SJCRH30 (cell line): Measurements from ENCODE around the gene MYL5. TPM values are rescaled to one million over a fixed set of nuclear protein-coding genes. Genes with fewer than 3 reads are reported as not detected.
"Not testable (repeated sequence)": the region's sequence is repeated elsewhere in the genome, so short reads cannot be mapped to it uniquely, and the experiment has no call there.

Experiments
- DNase-seq, 2 experiments: peaks; one replicate each; pipeline ENCODE4 v3.0.0-alpha.2; 2015 to 2020
- H3K27ac ChIP-seq: fragments of 250-450 bp; sonication (Bioruptor Pico); 2 replicates; pipeline ENCODE4 v1.5.1; 2020; ENCODE audit warnings: mild to moderate bottlenecking, moderate library complexity
- H3K27me3 ChIP-seq: fragments of 250-450 bp; sonication (Bioruptor Pico); 2 replicates; pipeline ENCODE4 v1.5.1; 2020; ENCODE audit warnings: mild to moderate bottlenecking, moderate library complexity
- H3K36me3 ChIP-seq: fragments of 250-450 bp; sonication (Bioruptor Pico); 2 replicates; pipeline ENCODE4 v1.5.1; 2020; ENCODE audit warnings: mild to moderate bottlenecking, moderate library complexity
- H3K4me1 ChIP-seq: fragments of 250-450 bp; sonication (Bioruptor Pico); 2 replicates; pipeline ENCODE4 v1.5.1; 2020; ENCODE audit warnings: mild to moderate bottlenecking, moderate library complexity
- H3K4me3 ChIP-seq: fragments of 250-450 bp; sonication (Bioruptor Pico); 2 replicates; pipeline ENCODE4 v1.5.1; 2020; ENCODE audit warnings: mild to moderate bottlenecking, moderate library complexity
- H3K9me3 ChIP-seq: fragments of 250-450 bp; sonication (Bioruptor Pico); replicated peaks from 2 replicates; pipeline ENCODE4 v1.5.1; 2020; ENCODE audit warnings: mild to moderate bottlenecking, moderate library complexity
- total RNA-seq: library from RNA; depleted of rRNA; stranded (reverse); fragments of >200 nt; shearing (Covaris generic); gene quantifications from 2 replicates; pipeline ENCODE4 v1.2.3, GENCODE V29; 2014

The MYL5 gene
- total RNA-seq, 1 experiment from 2014 or later, result 3.2 TPM

GRCh38 chr4:659851-660250 is 14.5 kb upstream of the MYL5 start:
- no peak overlapping the region for H3K4me3 ChIP-seq
- no peaks in the 10 kb centered on the region for H3K4me1 ChIP-seq
- DNase-seq, result no peak
- no peaks in the 10 kb centered on the region for H3K27me3 ChIP-seq
- no peaks in the 10 kb centered on the region for H3K9me3 ChIP-seq
- no peak overlapping the region for H3K27ac ChIP-seq
- no peaks in the 10 kb centered on the region for H3K36me3 ChIP-seq

DNA sequence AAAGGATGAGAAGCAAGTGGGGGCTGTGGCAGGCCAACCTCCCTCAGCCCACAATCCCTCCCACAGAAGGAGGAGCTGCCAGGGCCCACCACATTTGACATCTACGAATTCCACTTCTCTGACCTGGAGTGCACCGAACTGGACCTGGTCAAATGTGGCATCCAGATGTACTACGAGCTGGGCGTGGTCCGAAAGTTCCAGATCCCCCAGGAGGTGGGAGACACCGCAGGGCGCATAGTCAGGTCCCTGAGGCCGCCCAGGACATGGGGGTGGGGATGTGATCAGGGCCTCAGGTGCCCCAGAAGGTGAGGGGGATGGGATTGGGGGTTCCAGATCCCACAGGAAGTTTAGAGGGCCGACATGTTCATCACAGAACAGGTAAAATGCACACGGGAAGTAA is 13.9 kb upstream of the MYL5 start:
- no peaks in the 10 kb centered on the region for H3K27me3 ChIP-seq
- H3K4me3 ChIP-seq, result no peak overlapping the region
- no peak for DNase-seq
- H3K4me1 ChIP-seq, result no peaks in the 10 kb centered on the region
- H3K36me3 ChIP-seq, result no peaks in the 10 kb centered on the region
- H3K9me3 ChIP-seq, result no peaks in the 10 kb centered on the region
- no peak overlapping the region for H3K27ac ChIP-seq

- no peak for DNase-seq
- Histone ChIP-seq H3K9me3 (no peaks in the 10 kb centered on the region), H3K27me3 (no peaks in the 10 kb centered on the region), H3K27ac (no peak overlapping the region), H3K4me1 (no peaks in the 10 kb centered on the region), H3K36me3 (no peaks in the 10 kb centered on the region), H3K4me3 (no peak overlapping the region)
Observed at GRCh38 chr4:661231-661630, 13.1 kb upstream of the MYL5 start.

- Histone ChIP-seq H3K36me3 (no peaks in the 10 kb centered on the region), H3K4me3 (no peak overlapping the region), H3K27me3 (no peaks in the 10 kb centered on the region), H3K4me1 (no peaks in the 10 kb centered on the region), H3K9me3 (no peaks in the 10 kb centered on the region), H3K27ac (no peak overlapping the region)
- no peak for DNase-seq
Observed at GRCh38 chr4:661881-662761, 12.2 kb upstream of the MYL5 start.

DNA sequence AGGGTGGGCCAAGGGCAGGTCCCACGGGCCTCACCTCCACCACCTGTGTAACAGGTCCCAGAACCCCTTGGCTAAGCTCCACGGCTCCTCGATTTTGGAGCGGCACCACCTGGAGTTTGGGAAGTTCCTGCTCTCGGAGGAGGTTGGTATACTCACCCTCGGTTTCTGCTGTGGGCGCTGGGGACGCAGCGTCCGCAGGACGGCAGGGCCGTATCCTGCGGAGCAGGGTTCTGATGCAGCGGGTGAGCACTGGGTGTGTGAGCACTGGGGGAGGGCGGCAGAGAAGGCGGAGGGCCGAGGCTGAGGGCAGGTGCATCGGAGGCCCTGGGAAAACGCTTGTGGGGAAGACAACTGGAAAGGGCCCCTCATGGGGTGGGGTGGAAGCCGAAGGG is 11.3 kb upstream of the MYL5 start:
- H3K9me3 ChIP-seq, result no peaks in the 10 kb centered on the region
- H3K27ac ChIP-seq, result no peak overlapping the region
- no peaks in the 10 kb centered on the region for H3K4me1 ChIP-seq
- no peak for DNase-seq
- H3K27me3 ChIP-seq, result no peaks in the 10 kb centered on the region
- H3K4me3 ChIP-seq, result no peak overlapping the region
- no peaks in the 10 kb centered on the region for H3K36me3 ChIP-seq

DNA sequence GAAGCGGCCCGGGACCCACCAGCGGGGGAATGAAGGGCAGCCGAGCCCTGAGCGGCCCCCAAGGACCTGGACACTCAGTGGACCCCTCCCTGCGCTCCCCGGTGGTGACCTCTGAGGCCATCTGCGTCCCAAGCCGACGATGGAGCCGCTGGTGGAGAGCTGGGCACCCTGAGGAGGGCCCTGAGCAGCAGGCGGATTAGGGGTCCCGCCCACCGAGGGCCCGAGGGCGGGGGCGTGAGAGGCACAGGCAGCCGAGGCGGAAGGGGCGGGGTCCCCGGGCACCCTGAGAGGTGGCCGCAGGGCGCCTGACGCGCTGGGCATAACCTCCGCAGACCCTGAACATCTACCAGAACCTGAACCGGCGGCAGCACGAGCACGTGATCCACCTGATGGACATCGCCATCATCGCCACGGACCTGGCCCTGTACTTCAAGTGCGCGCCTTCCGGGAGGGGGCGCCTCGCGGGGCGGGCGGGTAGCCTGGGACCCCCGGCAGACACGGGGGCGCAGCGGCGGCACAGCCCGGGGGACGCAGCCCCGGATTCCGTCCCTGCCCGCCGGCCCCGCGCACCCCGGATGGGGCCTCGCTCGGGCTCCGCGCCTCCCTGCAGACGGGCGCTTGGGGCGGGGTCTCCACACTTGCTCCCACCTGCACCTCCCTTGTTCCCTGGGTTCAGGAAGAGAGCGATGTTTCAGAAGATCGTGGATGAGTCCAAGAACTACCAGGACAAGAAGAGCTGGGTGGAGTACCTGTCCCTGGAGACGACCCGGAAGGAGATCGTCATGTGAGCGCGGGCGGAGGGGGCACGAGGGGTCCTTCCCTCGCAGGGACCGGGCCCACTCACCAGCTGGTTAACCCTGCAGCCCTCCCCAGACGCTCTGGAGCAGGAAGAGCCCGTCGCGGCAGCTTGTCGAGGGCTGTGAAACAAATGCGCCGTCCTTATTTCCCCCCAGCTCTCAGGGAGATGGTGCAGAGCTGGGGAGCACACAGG is 10.6 kb upstream of the MYL5 start:
- no peaks in the 10 kb centered on the region for H3K27me3 ChIP-seq

DNA sequence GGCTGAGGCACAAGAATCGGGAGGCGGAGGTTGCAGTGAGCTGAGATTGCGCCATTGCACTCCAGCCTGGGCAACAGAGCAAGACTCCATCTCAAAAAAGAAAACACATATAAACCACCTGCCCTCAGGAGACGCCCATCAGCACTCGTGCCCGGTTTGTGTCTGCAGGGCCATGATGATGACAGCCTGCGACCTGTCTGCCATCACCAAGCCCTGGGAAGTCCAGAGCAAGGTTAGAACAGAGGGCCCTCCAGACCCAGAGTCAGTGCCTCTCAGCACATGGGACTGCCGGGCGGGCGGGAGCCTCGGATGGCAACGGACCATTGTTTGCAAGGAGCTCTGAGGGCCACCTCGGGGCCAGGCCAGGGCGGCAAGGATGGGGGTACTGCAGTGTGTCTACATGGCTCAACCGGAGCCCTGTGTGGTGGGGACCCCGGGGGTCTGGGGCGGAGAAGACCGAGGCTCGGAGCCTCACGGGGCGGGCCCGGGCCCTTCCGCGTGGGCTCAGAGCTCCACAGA is 9.6 kb upstream of the MYL5 start:
- no peaks in the 10 kb centered on the region for H3K27me3 ChIP-seq

More for the DNA sequence above, 10.6 kb upstream of the MYL5 start:
- Histone ChIP-seq H3K36me3 (no peaks in the 10 kb centered on the region), H3K27ac (no peak overlapping the region), H3K4me3 (no peak overlapping the region), H3K9me3 (no peaks in the 10 kb centered on the region), H3K4me1 (no peaks in the 10 kb centered on the region)
- DNase-seq, result no peak

DNA sequence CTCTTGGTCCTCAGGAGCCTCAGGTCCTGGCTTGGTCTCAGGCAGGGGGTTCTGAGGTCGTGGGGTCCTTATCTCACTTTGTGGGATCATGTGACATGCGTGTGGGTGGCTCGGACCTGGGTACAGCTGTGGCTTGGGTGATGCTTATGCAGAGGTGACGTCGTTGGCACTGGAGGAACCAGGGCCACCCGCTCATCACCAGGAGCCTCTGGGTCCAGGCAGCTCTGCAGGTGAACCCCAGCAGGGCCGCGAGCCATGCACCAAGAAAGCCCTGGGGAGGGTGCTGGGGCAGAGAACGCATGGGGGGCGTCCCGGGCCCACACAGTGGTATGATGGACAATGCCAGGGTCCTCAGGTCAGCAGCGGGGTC is 9.0 kb upstream of the MYL5 start:
- Histone ChIP-seq H3K36me3 (no peaks in the 10 kb centered on the region), H3K27me3 (no peaks in the 10 kb centered on the region), H3K27ac (no peak overlapping the region), H3K4me1 (no peaks in the 10 kb centered on the region), H3K9me3 (no peaks in the 10 kb centered on the region), H3K4me3 (no peak overlapping the region)
- DNase-seq, result no peak

More for the DNA sequence above, 9.6 kb upstream of the MYL5 start:
- DNase-seq, result no peak
- H3K4me3 ChIP-seq, result no peak overlapping the region
- no peaks in the 10 kb centered on the region for H3K9me3 ChIP-seq
- no peaks in the 10 kb centered on the region for H3K4me1 ChIP-seq
- no peak overlapping the region for H3K27ac ChIP-seq
- no peaks in the 10 kb centered on the region for H3K36me3 ChIP-seq

DNA sequence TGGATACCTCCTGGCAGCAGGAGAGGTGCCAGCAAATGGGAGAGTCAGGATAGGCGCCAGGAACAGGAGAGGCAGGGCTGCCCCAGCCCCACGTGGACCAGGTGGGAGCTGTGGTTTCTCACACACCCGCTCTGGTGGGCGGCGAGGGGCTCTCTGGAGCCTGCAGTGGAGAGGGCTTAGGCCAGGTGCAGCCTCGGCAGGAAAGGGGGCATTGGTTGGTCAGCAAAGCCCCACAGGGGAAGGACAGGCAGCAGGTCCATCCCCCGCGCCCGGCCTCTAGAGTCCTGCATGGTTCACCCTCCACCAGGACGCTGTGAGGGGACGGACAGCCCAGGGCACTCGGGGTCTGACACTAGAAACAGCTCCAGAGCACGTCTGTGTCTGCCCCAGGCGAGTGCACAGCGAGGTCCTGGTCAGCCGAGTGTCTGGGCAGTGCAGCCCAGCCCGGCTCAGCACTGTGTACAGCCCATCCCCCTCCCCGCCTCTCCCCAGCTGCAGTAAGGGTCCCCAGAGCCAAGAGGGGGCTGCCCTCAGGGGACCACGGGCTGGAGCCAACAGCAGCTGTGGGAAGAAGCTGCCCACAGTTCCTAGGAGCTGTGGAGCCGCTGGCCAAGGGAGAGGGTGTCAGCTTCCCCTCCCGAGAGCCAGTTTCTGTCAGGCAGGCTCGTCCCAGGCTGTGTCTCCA is 8.4 kb upstream of the MYL5 start:
- H3K27ac ChIP-seq, result no peak overlapping the region
- H3K36me3 ChIP-seq, result peaks cover 4% of the 10 kb centered on the region; the same call in 1 of the 2 replicates
- H3K4me3 ChIP-seq, result no peak overlapping the region
- DNase-seq, result peak in 1 of 2 experiments; percentile 24
- H3K4me1 ChIP-seq, result no peaks in the 10 kb centered on the region
- H3K27me3 ChIP-seq, result no peaks in the 10 kb centered on the region
- H3K9me3 ChIP-seq, result no peaks in the 10 kb centered on the region

DNA sequence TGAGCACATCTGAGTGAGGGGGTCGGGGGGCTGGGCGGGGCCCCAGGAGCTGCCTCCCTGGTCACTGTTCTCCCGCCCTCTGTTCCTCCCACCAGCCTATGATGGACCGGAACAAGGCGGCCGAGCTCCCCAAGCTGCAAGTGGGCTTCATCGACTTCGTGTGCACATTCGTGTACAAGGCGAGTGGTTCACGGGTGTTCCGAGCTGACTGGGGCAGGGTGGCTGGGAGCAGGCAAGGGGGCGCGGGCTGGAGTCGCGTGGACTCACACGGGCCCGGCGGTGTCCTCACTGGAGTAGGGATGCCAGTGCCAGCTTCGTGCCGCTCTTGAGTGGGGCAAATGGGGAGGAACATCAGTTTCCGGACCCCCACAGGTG is 7.9 kb upstream of the MYL5 start:
- H3K36me3 ChIP-seq, result peaks cover 9% of the 10 kb centered on the region
- no peak overlapping the region for H3K27ac ChIP-seq
- H3K4me1 ChIP-seq, result no peaks in the 10 kb centered on the region

GRCh38 chr4:666822-667544 is 7.4 kb upstream of the MYL5 start:
- H3K4me1 ChIP-seq, result no peaks in the 10 kb centered on the region
- no peak for DNase-seq
- no peak overlapping the region for H3K27ac ChIP-seq
- no peaks in the 10 kb centered on the region for H3K27me3 ChIP-seq
- no peak overlapping the region for H3K4me3 ChIP-seq
- peaks cover 15% of the 10 kb centered on the region for H3K36me3 ChIP-seq
- H3K9me3 ChIP-seq, result no peaks in the 10 kb centered on the region

More for the DNA sequence above, 7.9 kb upstream of the MYL5 start:
- H3K4me3 ChIP-seq, result no peak overlapping the region
- H3K27me3 ChIP-seq, result no peaks in the 10 kb centered on the region
- no peaks in the 10 kb centered on the region for H3K9me3 ChIP-seq
- DNase-seq, result no peak

DNA sequence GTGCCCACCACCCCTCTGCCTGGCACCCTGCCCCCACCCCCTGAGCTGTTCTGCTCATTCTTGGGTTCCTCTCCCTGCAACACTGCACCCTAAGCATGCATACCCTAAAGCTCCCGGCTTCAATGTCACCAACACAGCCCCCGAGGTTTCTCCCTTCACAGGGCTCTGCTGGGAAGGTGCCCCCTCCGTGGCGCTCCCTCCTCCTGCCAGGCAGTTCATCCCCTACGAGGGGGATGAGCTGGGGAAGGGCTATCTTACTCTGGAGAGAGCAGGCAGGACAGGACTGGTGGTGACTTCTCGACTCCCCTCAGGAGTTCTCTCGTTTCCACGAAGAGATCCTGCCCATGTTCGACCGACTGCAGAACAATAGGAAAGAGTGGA is 6.8 kb upstream of the MYL5 start:
- H3K9me3 ChIP-seq, result no peaks in the 10 kb centered on the region
- no peak overlapping the region for H3K27ac ChIP-seq
- no peaks in the 10 kb centered on the region for H3K27me3 ChIP-seq
- H3K4me1 ChIP-seq, result no peaks in the 10 kb centered on the region
- H3K36me3 ChIP-seq, result peaks cover 19% of the 10 kb centered on the region
- no peak for DNase-seq
- H3K4me3 ChIP-seq, result no peak overlapping the region

DNA sequence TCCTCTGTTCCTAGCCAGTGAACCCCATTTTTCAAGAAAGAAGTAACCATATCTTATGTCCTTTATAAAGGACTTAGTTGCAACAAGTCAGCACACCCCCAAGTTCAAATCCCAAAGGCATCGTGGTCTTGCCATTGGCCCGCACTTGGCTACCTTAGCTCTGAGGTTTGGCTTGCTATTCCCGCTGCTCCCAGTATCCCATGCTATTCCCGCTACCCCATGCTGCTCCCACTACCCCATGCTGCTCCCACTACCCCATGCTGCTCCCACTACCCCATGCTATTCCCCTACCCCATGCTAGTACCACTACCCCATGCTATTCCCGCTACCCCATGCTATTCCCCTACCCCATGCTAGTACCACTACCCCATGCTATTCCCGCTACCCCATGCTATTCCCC is 6.1 kb upstream of the MYL5 start:
- DNase-seq, H3K9me3 ChIP-seq, H3K4me1 ChIP-seq, H3K27me3 ChIP-seq, H3K27ac ChIP-seq, H3K4me3 ChIP-seq: not testable (repeated sequence)
- peaks cover 25% of the 10 kb centered on the region for H3K36me3 ChIP-seq
